B cell (primary cell): ENCODE data around the gene SYNDIG1L.

ENCODE experiments used
- CTCF ChIP-seq: fragments of 200-600 bp; IDR thresholded peaks from one replicate; pipeline ENCODE4 v1.8.0; 2022; ENCODE audit warnings: antibody characterized with exemption, mild to moderate bottlenecking
- EZH2 ChIP-seq: IDR thresholded peaks from 2 replicates; pipeline ENCODE4 v1.6.1; 2012; ENCODE audit warnings: borderline replicate concordance, low read depth, mild to moderate bottlenecking, moderate library complexity, low read length; ENCODE audit not compliant: insufficient read depth, poor library complexity, severe bottlenecking

DNA sequence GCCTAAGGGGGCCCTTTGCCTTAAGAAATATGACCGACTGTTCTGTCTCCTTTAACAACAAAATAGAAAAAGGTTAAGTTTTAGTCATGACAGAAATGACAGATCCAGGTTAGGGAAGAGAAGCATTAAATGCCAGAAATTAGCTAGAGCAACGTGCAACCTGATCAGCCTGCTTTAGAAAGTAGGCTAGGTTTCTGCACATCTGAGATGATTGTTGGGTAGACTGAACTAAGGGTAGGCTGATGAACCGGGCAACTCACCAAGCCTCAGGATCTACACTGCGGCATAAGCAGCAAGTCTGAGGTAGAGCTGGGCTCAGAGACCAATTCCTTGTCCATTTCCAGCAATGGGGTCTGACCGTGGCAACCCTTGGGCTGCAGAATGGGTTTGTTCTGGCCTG, 37.7 kb upstream of the SYNDIG1L start:
- TF ChIP-seq CTCF (no peak), EZH2 (no peak)
